Upper lobe of left lung (tissue), 4 donors: Measurements from ENCODE around the gene C1D.

Experiments used
- CTCF ChIP-seq, 6 experiments: fragments of 450-650 bp in 4 of 6; fragments of 200-600 bp in 2 of 6; sonication (generic) in 2 of 6; IDR thresholded peaks; one replicate each; pipeline ENCODE4 v1.5.1; 2016 to 2019; ENCODE audit warnings: antibody characterized with exemption in 6 of 6
- EP300 ChIP-seq, 4 donors: sonication (generic); formaldehyde crosslinking; IDR thresholded peaks; one replicate each; pipeline ENCODE4 v1.5.1; 2017; ENCODE audit warnings: antibody characterized with exemption in 4 of 4, control low read depth in 2 of 4
- POLR2AphosphoS5 ChIP-seq, 2 donors: sonication (generic); formaldehyde crosslinking; IDR thresholded peaks; one replicate each; pipeline ENCODE4 v1.5.1; 2017; ENCODE audit warnings: antibody characterized with exemption in 2 of 2

GRCh38 chr2:68110102-68110501, 47.3 kb upstream of the C1D start:
- TF ChIP-seq CTCF (IDR thresholded peaks at IDR 0.05) (no peak), POLR2AphosphoS5 (IDR thresholded peaks at IDR 0.05) (no peak), EP300 (IDR thresholded peaks at IDR 0.05) (no peak)
